Measurements from ENCODE around the gene FLYWCH1. TPM values are rescaled to one million over a fixed set of nuclear protein-coding genes. Genes with fewer than 3 reads are reported as not detected.
A peak's percentile ranks its signal among the peaks of the same experiment; 100 is the strongest.

FLYWCH1 gene
- total RNA-seq, 1 donor from 2014 or later: 65.4 TPM

DNA sequence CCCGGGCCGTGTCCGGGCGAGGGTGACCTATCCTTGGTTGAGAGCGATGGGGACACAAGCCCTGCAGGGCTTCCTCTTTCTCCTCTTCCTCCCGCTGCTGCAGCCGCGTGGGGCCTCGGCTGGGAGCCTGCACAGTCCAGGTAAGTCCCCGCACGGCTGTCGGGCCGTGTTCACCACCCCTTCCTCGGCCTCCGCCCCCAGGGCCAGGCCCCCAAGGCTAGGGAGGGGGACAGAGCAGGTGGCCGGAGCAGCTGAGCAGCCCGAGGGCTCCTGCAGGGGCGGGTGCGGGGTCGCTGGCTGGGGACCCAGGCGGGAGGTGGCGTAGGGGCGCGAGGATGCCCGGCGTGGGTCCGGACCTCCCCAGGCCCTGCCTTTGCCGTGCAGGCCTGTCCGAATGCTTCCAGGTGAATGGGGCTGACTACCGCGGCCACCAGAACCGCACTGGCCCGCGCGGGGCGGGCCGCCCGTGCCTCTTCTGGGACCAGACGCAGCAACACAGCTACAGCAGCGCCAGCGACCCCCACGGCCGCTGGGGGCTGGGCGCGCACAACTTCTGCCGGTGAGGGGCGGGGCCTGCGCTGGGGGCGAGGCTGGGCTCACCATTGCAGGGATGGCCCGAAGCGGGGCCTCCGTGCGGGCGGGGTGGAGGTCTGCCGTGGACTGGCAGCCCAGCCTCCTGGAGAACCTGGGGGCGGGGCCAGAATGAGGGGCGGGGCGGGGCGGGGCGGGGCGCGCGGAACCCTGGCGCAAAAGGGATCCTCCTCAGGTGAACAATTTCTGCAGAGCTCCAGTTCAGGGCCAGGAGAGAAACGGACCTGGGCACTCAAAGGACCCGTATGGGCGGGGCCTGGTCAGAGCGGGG lies 53.0 kb downstream of the FLYWCH1 start:
- H3K4me1 Mint-ChIP-seq (ENCODE audit: low read depth): peaks cover 15% of the 10 kb centered on the region
- H3K27me3 Mint-ChIP-seq (ENCODE audit: low read depth): peaks cover 30% of the 10 kb centered on the region
- peaks cover 3% of the 10 kb centered on the region for H3K36me3 Mint-ChIP-seq (ENCODE audit: low read depth)
- peak overlapping the region; percentile 39 for H3K4me3 Mint-ChIP-seq (ENCODE audit: low read depth)
- peak; percentile 64 for DNase-seq (ENCODE audit: low spot score)
- H3K27ac Mint-ChIP-seq: no peak overlapping the region
- intact Hi-C loops (cut with micrococcal nuclease): no loop called here
- H3K9me3 Mint-ChIP-seq: no peaks in the 10 kb centered on the region

DNA sequence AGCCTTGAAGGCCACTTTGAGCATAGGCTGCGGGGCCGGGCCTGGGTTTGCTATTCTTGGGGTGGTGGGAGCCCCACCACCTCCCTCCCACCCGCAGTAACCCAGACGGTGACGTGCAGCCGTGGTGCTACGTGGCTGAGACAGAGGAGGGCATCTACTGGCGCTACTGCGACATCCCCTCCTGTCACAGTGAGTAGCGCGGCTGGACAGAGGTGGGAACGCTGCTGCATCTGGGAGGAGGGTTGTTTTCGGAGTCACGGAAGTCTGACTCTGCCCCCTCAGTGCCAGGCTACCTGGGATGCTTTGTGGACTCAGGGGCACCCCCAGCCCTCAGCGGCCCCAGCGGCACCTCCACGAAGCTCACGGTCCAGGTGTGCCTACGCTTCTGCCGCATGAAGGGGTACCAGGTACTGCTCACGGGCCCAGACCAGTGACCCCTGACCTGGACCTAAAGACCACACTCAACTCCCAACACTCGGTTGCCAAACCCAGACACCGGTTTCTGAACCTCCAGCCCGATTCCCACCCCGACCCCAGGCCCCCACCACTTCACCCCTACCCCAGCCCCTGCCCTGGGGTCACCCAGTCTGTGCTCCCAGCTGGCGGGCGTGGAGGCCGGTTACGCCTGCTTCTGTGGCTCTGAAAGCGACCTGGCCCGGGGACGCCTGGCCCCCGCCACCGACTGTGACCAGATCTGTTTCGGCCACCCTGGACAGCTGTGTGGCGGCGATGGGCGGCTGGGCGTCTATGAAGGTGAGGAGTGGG lies 54.5 kb downstream of the FLYWCH1 start:
- Mint-ChIP-seq H3K9me3 (no peaks in the 10 kb centered on the region), H3K36me3 (ENCODE audit: low read depth) (peaks cover 11% of the 10 kb centered on the region), H3K27me3 (ENCODE audit: low read depth) (peaks cover 27% of the 10 kb centered on the region), H3K4me1 (ENCODE audit: low read depth) (peaks cover 24% of the 10 kb centered on the region), H3K27ac (no peak overlapping the region), H3K4me3 (ENCODE audit: low read depth) (no peak overlapping the region)
- intact Hi-C loops (cut with micrococcal nuclease): no loop called here
- no peak for DNase-seq (ENCODE audit: low spot score)

DNA sequence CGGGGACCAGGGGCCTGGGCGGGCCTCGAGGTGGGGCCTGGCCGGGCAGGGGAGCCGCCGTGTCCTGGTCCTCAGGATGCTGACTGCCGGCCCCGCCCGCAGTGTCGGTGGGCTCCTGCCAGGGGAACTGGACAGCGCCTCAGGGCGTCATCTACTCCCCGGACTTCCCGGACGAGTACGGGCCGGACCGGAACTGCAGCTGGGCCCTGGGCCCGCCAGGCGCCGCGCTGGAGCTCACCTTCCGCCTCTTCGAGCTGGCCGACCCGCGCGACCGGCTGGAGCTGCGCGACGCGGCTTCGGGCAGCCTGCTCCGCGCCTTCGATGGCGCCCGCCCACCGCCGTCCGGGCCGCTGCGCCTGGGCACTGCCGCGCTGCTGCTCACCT lies 55.1 kb downstream of the FLYWCH1 start:
- Mint-ChIP-seq H3K36me3 (ENCODE audit: low read depth) (peaks cover 13% of the 10 kb centered on the region), H3K4me1 (ENCODE audit: low read depth) (peaks cover 22% of the 10 kb centered on the region), H3K27ac (no peak overlapping the region), H3K27me3 (ENCODE audit: low read depth) (peaks cover 25% of the 10 kb centered on the region), H3K4me3 (ENCODE audit: low read depth) (no peak overlapping the region), H3K9me3 (no peaks in the 10 kb centered on the region)
- intact Hi-C loops (cut with micrococcal nuclease): no loop called here
- no peak for DNase-seq (ENCODE audit: low spot score)

DNA sequence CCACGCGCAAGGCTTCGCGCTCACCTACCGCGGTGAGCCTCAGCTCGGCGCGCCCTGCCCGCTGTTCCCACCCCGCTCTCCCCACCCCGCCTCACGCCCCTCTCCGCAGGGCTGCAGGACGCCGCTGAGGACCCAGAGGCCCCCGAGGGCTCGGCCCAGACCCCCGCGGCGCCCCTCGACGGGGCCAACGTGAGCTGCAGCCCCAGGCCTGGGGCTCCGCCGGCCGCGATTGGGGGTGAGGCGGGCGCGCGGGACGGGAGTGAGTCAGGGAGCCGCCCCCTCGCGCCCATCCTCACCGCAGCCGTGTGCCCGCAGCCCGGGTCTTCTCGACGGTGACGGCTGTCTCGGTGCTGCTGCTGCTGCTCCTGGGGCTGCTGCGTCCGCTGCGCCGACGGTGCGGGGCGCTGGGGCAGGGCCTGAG lies 55.5 kb downstream of the FLYWCH1 start:
- no peak overlapping the region for H3K4me3 Mint-ChIP-seq (ENCODE audit: low read depth)
- no peaks in the 10 kb centered on the region for H3K9me3 Mint-ChIP-seq
- peaks cover 17% of the 10 kb centered on the region for H3K36me3 Mint-ChIP-seq (ENCODE audit: low read depth)
- peaks cover 23% of the 10 kb centered on the region for H3K4me1 Mint-ChIP-seq (ENCODE audit: low read depth)
- H3K27me3 Mint-ChIP-seq (ENCODE audit: low read depth): peaks cover 21% of the 10 kb centered on the region
- intact Hi-C loops (cut with micrococcal nuclease): no loop called here
- no peak for DNase-seq (ENCODE audit: low spot score)
- H3K27ac Mint-ChIP-seq: no peak overlapping the region

- H3K9me3 Mint-ChIP-seq: no peaks in the 10 kb centered on the region
- intact Hi-C loops (cut with micrococcal nuclease): loop anchor here (2.0 kb wide), 2 partner anchors 15 to 63 kb away; no protein-coding TSS in a partner anchor
Measured at GRCh38 chr16:2967721-2968161, 56.0 kb downstream of the FLYWCH1 start.

GRCh38 chr16:2968368-2968737 lies 56.6 kb downstream of the FLYWCH1 start:
- H3K27me3 Mint-ChIP-seq (ENCODE audit: low read depth): peaks cover 19% of the 10 kb centered on the region
- no peak for DNase-seq (ENCODE audit: low spot score)
- intact Hi-C loops (cut with micrococcal nuclease): loop anchor here (2.0 kb wide), 2 partner anchors 14 to 64 kb away; no protein-coding TSS in a partner anchor
- H3K36me3 Mint-ChIP-seq (ENCODE audit: low read depth): peaks cover 23% of the 10 kb centered on the region
- peak overlapping the region; percentile 38 for H3K27ac Mint-ChIP-seq
- H3K4me1 Mint-ChIP-seq (ENCODE audit: low read depth): peaks cover 23% of the 10 kb centered on the region
- H3K9me3 Mint-ChIP-seq: no peaks in the 10 kb centered on the region
- H3K4me3 Mint-ChIP-seq (ENCODE audit: low read depth): peak overlapping the region; percentile 70

More at GRCh38 chr16:2967721-2968161, 56.0 kb downstream of the FLYWCH1 start:
- Mint-ChIP-seq H3K4me1 (ENCODE audit: low read depth) (peaks cover 23% of the 10 kb centered on the region), H3K27ac (no peak overlapping the region), H3K4me3 (ENCODE audit: low read depth) (peak overlapping the region; percentile 8), H3K27me3 (ENCODE audit: low read depth) (peaks cover 21% of the 10 kb centered on the region), H3K36me3 (ENCODE audit: low read depth) (peaks cover 23% of the 10 kb centered on the region)
- DNase-seq (ENCODE audit: low spot score): no peak

DNA sequence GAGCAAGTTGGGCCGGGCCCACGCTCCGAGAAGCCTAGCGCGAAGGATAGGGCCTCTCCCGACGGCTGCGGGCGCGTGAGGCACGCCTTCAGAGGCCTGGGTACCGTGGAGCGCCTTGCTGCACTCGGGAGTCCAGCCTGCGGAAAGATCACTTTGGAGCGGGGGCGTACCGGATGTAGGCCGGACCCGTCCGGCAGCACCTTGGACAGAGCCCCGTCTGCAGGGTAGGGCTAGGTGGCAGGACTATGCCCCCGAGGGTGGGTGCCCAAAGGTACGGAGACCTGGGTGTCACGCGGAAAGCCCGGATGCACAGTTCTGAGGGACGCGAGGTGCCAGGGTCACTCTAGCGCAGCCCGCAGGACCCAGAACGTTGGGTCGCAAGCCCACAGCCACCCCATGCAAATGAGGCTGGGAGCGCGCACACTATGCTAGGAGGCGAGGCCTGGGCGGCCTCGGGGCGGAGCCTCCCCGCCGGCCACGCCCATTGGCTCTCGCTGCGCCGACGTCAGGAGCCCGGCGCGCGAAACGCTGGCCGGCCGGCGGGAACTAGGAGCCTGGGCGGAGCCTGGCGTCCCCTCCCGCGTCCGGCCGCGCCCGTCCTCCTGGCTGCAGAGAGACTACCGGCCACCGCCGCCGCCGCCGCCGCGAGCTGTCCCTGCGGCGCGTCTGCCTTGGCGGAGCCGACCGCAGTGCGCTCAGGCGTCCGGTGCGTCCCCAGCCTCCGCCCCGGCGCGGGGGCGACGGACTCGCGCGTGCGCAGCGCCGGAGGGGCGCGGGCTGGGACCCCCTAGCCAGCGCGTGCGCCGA lies 57.2 kb downstream of the FLYWCH1 start, which contains the start of gene PAQR4:
PAQR4 (plus strand) TSS at position 611 of the 807 bp plus-strand sequence. CDS start 327 bp downstream, outside the sequence.
- Mint-ChIP-seq H3K27ac (peak within 1 kb of the TSS; percentile 38), H3K4me3 (ENCODE audit: low read depth) (peak within 1 kb of the TSS; percentile 76), H3K27me3 (ENCODE audit: low read depth) (peaks cover 17% of the 10 kb centered on the region), H3K4me1 (ENCODE audit: low read depth) (peaks cover 23% of the 10 kb centered on the region), H3K9me3 (no peaks in the 10 kb centered on the region), H3K36me3 (ENCODE audit: low read depth) (peaks cover 23% of the 10 kb centered on the region)
- intact Hi-C loops (cut with micrococcal nuclease): loop anchor here (2.0 kb wide), 2 partner anchors 14 to 64 kb away; no protein-coding TSS in a partner anchor
- DNase-seq (ENCODE audit: low spot score): peak; percentile 83

DNA sequence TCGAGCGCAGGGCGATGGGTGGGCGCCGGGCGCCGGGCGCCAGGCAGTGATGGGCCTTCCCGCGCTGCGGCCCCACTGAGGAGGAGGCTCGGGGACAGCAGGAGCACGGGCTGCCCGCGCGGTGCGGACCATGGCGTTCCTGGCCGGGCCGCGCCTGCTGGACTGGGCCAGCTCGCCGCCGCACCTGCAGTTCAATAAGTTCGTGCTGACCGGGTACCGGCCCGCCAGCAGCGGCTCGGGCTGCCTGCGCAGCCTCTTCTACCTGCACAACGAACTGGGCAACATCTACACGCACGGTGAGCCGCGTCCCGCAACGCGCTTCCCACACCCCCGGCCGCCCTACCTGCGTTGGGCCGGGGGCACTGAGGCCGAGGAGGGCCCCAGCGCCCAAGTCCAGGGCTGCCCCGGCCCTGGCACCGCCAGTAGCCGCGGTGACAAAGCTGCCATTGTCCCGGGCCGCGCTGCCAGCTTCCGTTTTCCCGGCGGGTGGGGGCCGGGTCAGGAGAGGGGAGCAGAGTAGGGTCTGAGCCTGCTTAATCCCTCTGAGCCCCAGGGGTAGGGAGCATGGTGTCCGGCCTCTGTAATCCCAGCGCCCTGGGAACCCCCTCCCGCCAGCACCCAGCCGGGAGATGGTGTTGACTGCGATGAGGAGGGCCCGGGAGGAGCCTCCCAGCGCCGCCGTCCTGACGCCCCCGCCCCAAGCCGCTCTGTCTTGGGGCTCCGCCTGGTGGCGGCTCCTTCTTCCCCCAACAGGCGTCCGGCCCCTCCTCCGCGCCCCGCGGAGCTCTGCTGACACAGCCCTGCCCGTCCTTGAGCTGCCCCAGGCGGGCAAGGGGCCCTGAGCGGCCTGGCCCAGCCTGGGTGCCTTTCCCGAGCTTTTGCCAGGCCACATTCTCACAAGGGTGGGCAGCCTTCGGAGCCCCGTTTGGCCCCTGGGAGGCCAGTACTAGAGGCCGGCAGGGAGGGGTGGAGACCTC lies 58.1 kb downstream of the FLYWCH1 start:
- intact Hi-C loops (cut with micrococcal nuclease): loop anchor here (2.0 kb wide), 2 partner anchors 13 to 65 kb away; no protein-coding TSS in a partner anchor
- peak overlapping the region; percentile 22 for H3K27ac Mint-ChIP-seq
- peaks cover 15% of the 10 kb centered on the region for H3K27me3 Mint-ChIP-seq (ENCODE audit: low read depth)
- H3K4me1 Mint-ChIP-seq (ENCODE audit: low read depth): peaks cover 21% of the 10 kb centered on the region
- peak overlapping the region; percentile 76 for H3K4me3 Mint-ChIP-seq (ENCODE audit: low read depth)
- H3K36me3 Mint-ChIP-seq (ENCODE audit: low read depth): peaks cover 23% of the 10 kb centered on the region
- peak; percentile 80 for DNase-seq (ENCODE audit: low spot score)
- no peaks in the 10 kb centered on the region for H3K9me3 Mint-ChIP-seq

DNA sequence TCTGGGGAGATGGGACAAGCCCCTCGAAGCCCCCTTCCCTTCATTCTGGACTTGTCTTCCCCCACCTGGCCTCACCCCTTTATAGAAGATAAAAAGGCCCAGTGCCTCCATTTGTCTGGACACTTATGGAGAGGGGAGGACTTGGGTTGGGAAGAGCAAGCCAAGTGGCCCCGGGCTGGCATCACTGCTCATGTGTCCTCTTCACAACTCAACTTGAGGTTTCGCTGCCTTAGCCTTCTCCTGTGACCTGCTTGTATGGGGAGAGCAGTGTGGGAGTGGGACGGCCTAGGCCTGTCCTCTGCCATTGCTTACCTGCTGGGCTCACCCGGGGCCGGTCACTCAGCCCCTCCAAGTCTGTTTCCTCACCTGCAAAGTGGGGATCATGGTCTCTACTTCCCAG lies 58.8 kb downstream of the FLYWCH1 start:
- peaks cover 11% of the 10 kb centered on the region for H3K27me3 Mint-ChIP-seq (ENCODE audit: low read depth)
- no peak for DNase-seq (ENCODE audit: low spot score)
- H3K36me3 Mint-ChIP-seq (ENCODE audit: low read depth): peaks cover 23% of the 10 kb centered on the region
- peaks cover 21% of the 10 kb centered on the region for H3K4me1 Mint-ChIP-seq (ENCODE audit: low read depth)
- peak overlapping the region; percentile 76 for H3K4me3 Mint-ChIP-seq (ENCODE audit: low read depth)
- H3K27ac Mint-ChIP-seq: no peak overlapping the region
- H3K9me3 Mint-ChIP-seq: no peaks in the 10 kb centered on the region
- intact Hi-C loops (cut with micrococcal nuclease): no loop called here

DNA sequence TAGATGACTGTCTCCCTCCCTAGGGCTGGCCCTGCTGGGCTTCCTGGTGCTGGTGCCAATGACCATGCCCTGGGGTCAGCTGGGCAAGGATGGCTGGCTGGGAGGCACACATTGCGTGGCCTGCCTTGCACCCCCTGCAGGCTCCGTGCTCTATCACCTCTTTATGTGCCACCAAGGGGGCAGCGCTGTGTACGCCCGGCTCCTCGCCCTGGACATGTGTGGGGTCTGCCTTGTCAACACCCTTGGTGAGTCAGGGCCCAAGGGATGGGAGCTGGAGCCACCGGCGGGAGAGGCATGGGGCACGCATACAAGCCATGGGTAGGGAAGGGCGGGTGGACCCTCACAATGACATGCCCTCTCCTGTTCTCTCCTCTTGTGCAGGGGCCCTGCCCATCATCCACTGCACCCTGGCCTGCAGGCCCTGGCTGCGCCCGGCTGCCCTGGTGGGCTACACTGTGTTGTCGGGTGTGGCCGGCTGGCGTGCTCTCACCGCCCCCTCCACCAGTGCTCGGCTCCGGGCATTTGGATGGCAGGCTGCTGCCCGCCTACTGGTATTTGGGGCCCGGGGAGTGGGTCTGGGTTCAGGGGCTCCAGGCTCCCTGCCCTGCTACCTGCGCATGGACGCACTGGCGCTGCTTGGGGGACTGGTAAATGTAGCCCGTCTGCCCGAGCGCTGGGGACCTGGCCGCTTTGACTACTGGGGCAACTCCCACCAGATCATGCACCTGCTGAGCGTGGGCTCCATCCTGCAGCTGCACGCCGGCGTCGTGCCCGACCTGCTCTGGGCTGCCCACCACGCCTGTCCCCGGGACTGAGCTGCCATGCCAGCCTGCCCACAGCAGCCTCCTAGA lies 59.6 kb downstream of the FLYWCH1 start:
- intact Hi-C loops (cut with micrococcal nuclease): no loop called here
- DNase-seq (ENCODE audit: low spot score): no peak
- Mint-ChIP-seq H3K27ac (no peak overlapping the region), H3K36me3 (ENCODE audit: low read depth) (peaks cover 30% of the 10 kb centered on the region), H3K4me3 (ENCODE audit: low read depth) (peak overlapping the region; percentile 76), H3K9me3 (no peaks in the 10 kb centered on the region), H3K27me3 (ENCODE audit: low read depth) (peaks cover 9% of the 10 kb centered on the region), H3K4me1 (ENCODE audit: low read depth) (peaks cover 18% of the 10 kb centered on the region)
